SK-N-SH (cell line): ENCODE results near the gene OPRM1. TPM values are rescaled to one million over a fixed set of nuclear protein-coding genes. Genes with fewer than 3 reads are reported as not detected.

Source experiments
- CTCF ChIA-PET: fragments of 300-600, 350-600 bp; formaldehyde crosslinking; extraction: SDS; loops from one replicate; lab custom pipeline; 2021; lab: Yijun Ruan, JAX
- POLR2A ChIA-PET: fragments of 350-600 bp; sonication (Branson Sonifier 250); formaldehyde crosslinking; extraction: SDS; loops from one replicate; lab custom pipeline; 2020; ENCODE audit warnings: antibody characterized with exemption, inconsistent platforms; lab: Yijun Ruan, JAX
- DNase-seq: peaks from one replicate; pipeline ENCODE4 v3.0.0; 2012
- H2AFZ ChIP-seq: fragments of 200-600 bp; sonication (generic); 2 replicates; pipeline ENCODE4 v1.8.1; 2016; ENCODE audit warnings: antibody characterized with exemption, mild to moderate bottlenecking, low read depth
- H3F3A ChIP-seq: fragments of 200-600 bp; sonication (generic); replicated peaks from 2 replicates; pipeline ENCODE3; 2016; ENCODE audit warnings: antibody characterized with exemption, mild to moderate bottlenecking; ENCODE audit not compliant: insufficient read depth
- H3K27ac ChIP-seq, 2 experiments: fragments of 200-500 bp in 1 of 2; fragments of 200-600 bp in 1 of 2; sonication (Bioruptor generic) in 1 of 2; sonication (generic), shearing (Covaris generic) in 1 of 2; 2 replicates each; pipeline versions ENCODE4 v1.5.1 to v1.6.1; 2014 to 2016; ENCODE audit warnings: low read depth in 2 of 2, inconsistent platforms in 1 of 2, low read length in 1 of 2, mild to moderate bottlenecking in 1 of 2, mixed read lengths in 1 of 2
- H3K27me3 ChIP-seq: fragments of 200-600 bp; sonication (generic), shearing (Covaris generic); 2 replicates; pipeline ENCODE4 v1.6.1; 2016; ENCODE audit warnings: mixed run types; ENCODE audit not compliant: insufficient read depth
- H3K36me3 ChIP-seq, 2 experiments: fragments of 200-500 bp in 1 of 2; fragments of 200-600 bp in 1 of 2; sonication (Bioruptor generic) in 1 of 2; sonication (generic) in 1 of 2; replicated peaks in 1 of 2; 2 replicates each; pipeline versions ENCODE3 to v1.5.1; 2014 to 2016; ENCODE audit warnings: low read length in 1 of 2, mild to moderate bottlenecking in 1 of 2; ENCODE audit not compliant: insufficient read depth in 2 of 2, control insufficient read depth in 1 of 2
- H3K4me1 ChIP-seq, 2 experiments: fragments of 200-500 bp in 1 of 2; fragments of 200-600 bp in 1 of 2; sonication (Bioruptor generic) in 1 of 2; sonication (generic), shearing (Covaris generic) in 1 of 2; 2 replicates each; pipeline versions ENCODE4 v1.5.1 to v1.6.1; 2014 to 2016; ENCODE audit warnings: low read depth in 1 of 2, low read length in 1 of 2, mixed run types in 1 of 2; ENCODE audit not compliant: insufficient read depth in 2 of 2, control insufficient read depth in 1 of 2
- H3K4me2 ChIP-seq: fragments of 200-600 bp; sonication (generic), shearing (Covaris generic); 2 replicates; pipeline ENCODE4 v1.6.1; 2017; ENCODE audit warnings: mixed run types
- H3K4me3 ChIP-seq, 2 experiments: fragments of 200-500 bp in 1 of 2; fragments of 200-600 bp in 1 of 2; sonication (Bioruptor generic) in 1 of 2; sonication (generic), shearing (Covaris generic) in 1 of 2; 2 replicates each; pipeline versions ENCODE4 v1.5.1 to v1.8.1; 2014 to 2016; ENCODE audit warnings: low read depth in 2 of 2, inconsistent platforms in 1 of 2, low read length in 1 of 2, mild to moderate bottlenecking in 1 of 2, mixed read lengths in 1 of 2, moderate library complexity in 1 of 2
- H3K79me2 ChIP-seq: fragments of 200-600 bp; sonication (generic); 2 replicates; pipeline ENCODE4 v1.8.1; 2017; ENCODE audit warnings: mild to moderate bottlenecking; ENCODE audit not compliant: insufficient read depth
- H3K9ac ChIP-seq: fragments of 200-600 bp; sonication (generic); 2 replicates; pipeline ENCODE4 v1.6.1; 2017; ENCODE audit warnings: mixed run types
- H3K9me2 ChIP-seq: fragments of 200-600 bp; sonication (generic); 2 replicates; pipeline ENCODE4 v1.6.1; 2017; ENCODE audit warnings: mixed run types
- H3K9me3 ChIP-seq: fragments of 200-600 bp; sonication (generic); 2 replicates; pipeline ENCODE4 v1.6.1; 2017; ENCODE audit warnings: mixed run types, mild to moderate bottlenecking, moderate library complexity
- H4K20me1 ChIP-seq: fragments of 200-600 bp; sonication (generic); 2 replicates; pipeline ENCODE4 v1.6.1; 2017; ENCODE audit warnings: mild to moderate bottlenecking, mixed run types; ENCODE audit not compliant: insufficient read depth
- CHD2 ChIP-seq: fragments of 150-350 bp; IDR thresholded peaks from 2 replicates; pipeline ENCODE4 v1.6.1; 2018; ENCODE audit warnings: low read length; ENCODE audit not compliant: partially characterized antibody
- FOSL2 ChIP-seq: IDR thresholded peaks from 2 replicates; pipeline ENCODE4 v1.4.0; 2012; ENCODE audit warnings: low read depth, mild to moderate bottlenecking, moderate library complexity, borderline replicate concordance
- FOXJ3 ChIP-seq: sonication (generic); formaldehyde crosslinking; IDR thresholded peaks from 2 replicates; pipeline ENCODE4 v1.5.1; 2020; ENCODE audit warnings: mild to moderate bottlenecking, missing genetic modification reagents
- FOXM1 ChIP-seq: IDR thresholded peaks from 2 replicates; pipeline ENCODE4 v1.4.0; 2012; ENCODE audit warnings: low read depth, mild to moderate bottlenecking
- JUND ChIP-seq: IDR thresholded peaks from 2 replicates; pipeline ENCODE4 v1.4.0; 2012
- MAX ChIP-seq: IDR thresholded peaks from 2 replicates; pipeline ENCODE4 v1.4.0; 2012; ENCODE audit warnings: low read depth
- MEF2A ChIP-seq: IDR thresholded peaks from 2 replicates; pipeline ENCODE4 v1.4.0; 2012; ENCODE audit warnings: low read depth, borderline replicate concordance
- MXI1 ChIP-seq: IDR thresholded peaks from 2 replicates; pipeline ENCODE4 v1.6.1; 2012; ENCODE audit warnings: mild to moderate bottlenecking, low read depth, low read length, improper control_type of control experiment
- RCOR1 ChIP-seq: fragments of 150-350 bp; IDR thresholded peaks from 2 replicates; pipeline ENCODE4 v1.6.1; 2017; ENCODE audit warnings: antibody characterized with exemption, low read length
- SIN3A ChIP-seq: IDR thresholded peaks from 2 replicates; pipeline ENCODE4 v1.6.1; 2012; ENCODE audit warnings: low read depth, mild to moderate bottlenecking, low read length, moderate library complexity, borderline replicate concordance
- TAF1 ChIP-seq: IDR thresholded peaks from 2 replicates; pipeline ENCODE4 v1.6.1; 2012; ENCODE audit warnings: low read depth, mild to moderate bottlenecking, low read length, moderate library complexity, borderline replicate concordance
- TCF12 ChIP-seq: IDR thresholded peaks from 2 replicates; pipeline ENCODE4 v1.4.0; 2012
- USF1 ChIP-seq: IDR thresholded peaks from 2 replicates; pipeline ENCODE4 v1.4.0; 2012; ENCODE audit warnings: low read depth, borderline replicate concordance
- USF2 ChIP-seq: fragments of 150-350 bp; IDR thresholded peaks from 2 replicates; pipeline ENCODE4 v1.6.1; 2017; ENCODE audit warnings: antibody characterized with exemption, low read length, low read depth, borderline replicate concordance
- YY1 ChIP-seq: IDR thresholded peaks from 2 replicates; pipeline ENCODE4 v1.4.0; 2012; ENCODE audit warnings: low read depth, mild to moderate bottlenecking
- ZBTB33 ChIP-seq: IDR thresholded peaks from 2 replicates; pipeline ENCODE4 v1.4.0; 2012; ENCODE audit warnings: low read depth, borderline replicate concordance
- WGBS: methylation state at CpG from one replicate; pipeline ENCODE4 v1.1.6; 2017; ENCODE audit warnings: low lambda C conversion rate; 5-methylcytosine and 5-hydroxymethylcytosine counted together
- polyA plus RNA-seq, 3 experiments: library from polyadenylated mRNA; depleted of rRNA; stranded (reverse); fragments of >200 nt; gene quantifications; 2 replicates each; pipeline ENCODE4 v1.2.3, GENCODE V29; 2012

OPRM1 gene
- polyA plus RNA-seq, 1 of the 3 experiments (the other 2 are of a cell fraction) = 0.15 TPM

- POLR2A ChIA-PET = no interaction called here
- Histone ChIP-seq H3K27me3 (no peaks in the 10 kb centered on the region), H4K20me1 (no peaks in the 10 kb centered on the region), H2AFZ (no peak overlapping the region), H3K79me2 (no peaks in the 10 kb centered on the region), H3K4me1 (no peaks in the 10 kb centered on the region), H3K9ac (no peak overlapping the region), H3K36me3 (no peaks in the 10 kb centered on the region), H3F3A (no peaks in the 10 kb centered on the region), H3K27ac (no peak overlapping the region), H3K9me2 (no peaks in the 10 kb centered on the region), H3K4me2 (no peak overlapping the region), H3K4me3 (no peak overlapping the region), H3K9me3 (no peaks in the 10 kb centered on the region)
- TF ChIP-seq SIN3A (no peak), TCF12 (no peak), CHD2 (no peak), MXI1 (no peak), USF1 (no peak), YY1 (no peak), USF2 (no peak)
- DNase-seq = no peak
- CTCF ChIA-PET = no interaction called here
- 87% methylated on average over 5 of the region's 5 CpGs for WGBS
These were observed 192.0 kb downstream of the OPRM1 start for GRCh38 chr6:154230910-154231595.

- no peaks in the 10 kb centered on the region for H4K20me1 ChIP-seq
- no peak overlapping the region for H2AFZ ChIP-seq
- H3K4me1 ChIP-seq = no peaks in the 10 kb centered on the region
- CTCF ChIA-PET = interaction anchor here (1.1 to 1.5 kb wide), 2 partner anchors 15 to 45 kb away, joined by 3 to 5 read pairs; no protein-coding TSS in a partner anchor
- H3K9ac ChIP-seq = no peak overlapping the region
- no peaks in the 10 kb centered on the region for H3K79me2 ChIP-seq
- POLR2A ChIA-PET = no interaction called here
- no peaks in the 10 kb centered on the region for H3K36me3 ChIP-seq
- H3K4me2 ChIP-seq = no peak overlapping the region
- DNase-seq = no peak
- TF ChIP-seq FOXM1 (no peak), TAF1 (no peak), CHD2 (no peak), MEF2A (no peak), RCOR1 (no peak), FOSL2 (no peak), ZBTB33 (no peak), FOXJ3 (no peak), MAX (no peak), USF2 (no peak), JUND (no peak), YY1 (no peak)
- WGBS = 72% methylated on average over 7 of the region's 7 CpGs
- H3F3A ChIP-seq = no peaks in the 10 kb centered on the region
- no peaks in the 10 kb centered on the region for H3K9me2 ChIP-seq
- no peak overlapping the region for H3K27ac ChIP-seq
- H3K27me3 ChIP-seq = no peaks in the 10 kb centered on the region
- H3K9me3 ChIP-seq = no peaks in the 10 kb centered on the region
- H3K4me3 ChIP-seq = no peak overlapping the region
These were observed 193.2 kb downstream of the OPRM1 start for GRCh38 chr6:154232013-154232910.
